ENCODE results near the gene ITPK1.

The ITPK1 gene

DNA sequence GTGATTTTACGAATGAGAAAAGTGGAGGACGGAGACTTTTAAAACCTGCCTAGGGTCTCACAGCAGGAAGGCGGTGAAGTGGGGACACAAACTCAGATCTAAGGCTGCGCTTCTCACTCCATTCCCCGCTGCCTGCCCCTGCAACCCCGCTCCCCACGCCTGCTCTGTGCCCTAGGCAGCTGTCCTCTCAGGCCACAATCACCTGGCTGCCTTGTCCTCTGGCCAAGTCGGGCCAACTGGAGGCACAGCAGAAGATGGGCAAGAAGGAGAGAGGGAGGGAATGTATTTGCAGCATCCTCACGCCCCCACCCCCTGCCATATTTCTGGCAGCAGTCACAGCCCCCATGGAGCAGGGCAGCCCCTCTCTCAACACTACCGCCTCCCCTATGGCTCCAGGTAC is 97.8 kb downstream of the ITPK1 start:
- Histone ChIP-seq H3K27me3 (ENCODE audit: low read depth, low read length) (no peaks in the 10 kb centered on the region), H3K4me1 (ENCODE audit: control insufficient read depth in 1 of 2, insufficient read depth in 2 of 2, low read length in 2 of 2) (peaks cover 0 to 60% of the 10 kb centered on the region in 2 donors), H3K36me3 (ENCODE audit: control insufficient read depth in 1 of 2, insufficient read depth in 2 of 2, low read length in 2 of 2) (peaks cover 8 to 13% of the 10 kb centered on the region in 2 donors), H3K4me3 (ENCODE audit: low read depth in 1 of 2, low read length in 2 of 2) (no peak overlapping the region), H3K27ac (ENCODE audit: low read length) (no peak overlapping the region), H3K9me3 (ENCODE audit: control insufficient read depth in 1 of 2, low read length in 2 of 2) (no peaks in the 10 kb centered on the region)

DNA sequence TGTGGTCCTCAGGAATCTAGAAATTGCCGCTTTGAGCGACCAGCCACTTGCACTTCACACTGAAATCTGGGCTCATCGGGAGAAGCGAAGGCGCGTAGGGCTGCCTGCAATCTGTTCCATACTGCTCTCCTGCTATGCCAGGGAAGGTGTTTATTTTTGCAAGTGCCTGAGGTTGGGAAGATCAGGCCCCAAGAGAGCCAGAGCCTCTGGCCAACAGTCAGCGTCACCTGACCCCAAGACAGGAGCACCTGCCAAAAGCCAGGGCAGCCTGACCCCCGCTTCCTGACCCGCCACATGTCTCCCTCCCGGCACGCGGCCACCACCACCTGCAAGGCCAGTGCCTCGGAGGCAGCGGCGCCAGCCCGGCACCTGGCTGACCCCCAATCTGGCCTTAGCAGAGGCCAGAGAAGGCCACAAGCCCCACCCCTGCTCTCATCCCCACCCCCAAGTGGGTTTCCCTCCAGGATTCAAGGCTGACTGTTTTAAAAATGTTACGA is 98.4 kb downstream of the ITPK1 start:
- peaks cover 0 to 65% of the 10 kb centered on the region in 2 donors for H3K4me1 ChIP-seq (ENCODE audit: control insufficient read depth in 1 of 2, insufficient read depth in 2 of 2, low read length in 2 of 2)
- peaks cover 8 to 13% of the 10 kb centered on the region in 2 donors for H3K36me3 ChIP-seq (ENCODE audit: control insufficient read depth in 1 of 2, insufficient read depth in 2 of 2, low read length in 2 of 2)
- no peaks in the 10 kb centered on the region for H3K9me3 ChIP-seq (ENCODE audit: control insufficient read depth in 1 of 2, low read length in 2 of 2)
- no peak overlapping the region for H3K27ac ChIP-seq (ENCODE audit: low read length)
- H3K4me3 ChIP-seq (ENCODE audit: low read depth in 1 of 2, low read length in 2 of 2) = no peak overlapping the region
- no peaks in the 10 kb centered on the region for H3K27me3 ChIP-seq (ENCODE audit: low read depth, low read length)

DNA sequence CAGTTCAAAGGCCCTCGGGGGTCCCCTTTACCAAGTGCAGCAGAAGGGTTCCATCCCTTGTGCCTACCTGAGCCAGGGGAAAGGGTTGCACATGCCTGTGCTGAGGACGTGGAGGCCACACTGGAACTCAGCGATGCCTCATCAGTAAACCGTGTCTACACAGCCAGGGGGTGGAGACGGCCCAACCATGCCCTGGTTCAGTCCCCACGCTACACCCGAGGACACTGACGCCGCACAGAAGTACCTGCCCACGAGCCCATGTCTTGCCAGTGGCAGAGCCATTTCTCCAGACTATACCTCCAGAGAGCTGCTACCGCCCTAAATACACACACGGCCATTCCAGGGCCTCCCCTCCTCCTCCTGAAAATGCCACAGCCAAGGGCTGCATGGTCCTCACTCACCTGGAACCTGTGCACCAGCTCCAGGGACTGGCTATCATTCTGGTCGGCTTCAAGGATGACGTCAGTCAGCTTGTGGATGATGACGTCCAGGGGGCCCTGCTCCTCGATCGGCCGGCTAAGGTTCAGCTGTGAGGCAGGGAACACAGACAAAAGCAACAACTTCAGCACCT is 99.4 kb downstream of the ITPK1 start:
- Histone ChIP-seq H3K9me3 (ENCODE audit: control insufficient read depth in 1 of 2, low read length in 2 of 2) (no peaks in the 10 kb centered on the region), H3K36me3 (ENCODE audit: control insufficient read depth in 1 of 2, insufficient read depth in 2 of 2, low read length in 2 of 2) (peaks cover 8 to 13% of the 10 kb centered on the region in 2 donors), H3K4me1 (ENCODE audit: control insufficient read depth in 1 of 2, insufficient read depth in 2 of 2, low read length in 2 of 2) (peaks cover 1 to 67% of the 10 kb centered on the region in 2 donors), H3K27me3 (ENCODE audit: low read depth, low read length) (no peaks in the 10 kb centered on the region), H3K27ac (ENCODE audit: low read length) (no peak overlapping the region), H3K4me3 (ENCODE audit: low read depth in 1 of 2, low read length in 2 of 2) (no peak overlapping the region)

DNA sequence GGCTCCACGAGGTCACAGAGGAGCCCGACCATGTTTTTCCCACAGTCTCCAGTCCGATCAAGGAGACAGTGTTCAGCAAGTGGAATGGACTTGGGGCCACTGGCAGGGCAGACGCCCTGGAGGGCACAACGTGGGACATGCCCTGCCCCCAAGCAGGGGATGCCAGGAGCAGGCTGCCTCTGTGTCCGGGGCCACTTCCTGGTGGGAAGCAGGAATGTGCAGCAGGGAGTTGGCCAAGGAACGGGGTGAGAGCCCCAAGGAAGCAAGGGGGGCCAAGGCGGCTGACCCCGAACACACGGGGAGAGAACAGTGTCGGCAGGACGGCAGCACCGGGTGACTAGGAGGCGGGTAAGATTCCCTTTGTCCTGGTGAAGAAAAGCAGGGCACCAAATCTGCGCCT is 100.2 kb downstream of the ITPK1 start:
- no peaks in the 10 kb centered on the region for H3K27me3 ChIP-seq (ENCODE audit: low read depth, low read length)
- H3K4me3 ChIP-seq (ENCODE audit: low read depth in 1 of 2, low read length in 2 of 2) = no peak overlapping the region
- no peaks in the 10 kb centered on the region for H3K9me3 ChIP-seq (ENCODE audit: control insufficient read depth in 1 of 2, low read length in 2 of 2)
- no peak overlapping the region for H3K27ac ChIP-seq (ENCODE audit: low read length)
- H3K36me3 ChIP-seq (ENCODE audit: control insufficient read depth in 1 of 2, insufficient read depth in 2 of 2, low read length in 2 of 2) = peaks cover 8 to 13% of the 10 kb centered on the region in 2 donors
- H3K4me1 ChIP-seq (ENCODE audit: control insufficient read depth in 1 of 2, insufficient read depth in 2 of 2, low read length in 2 of 2) = peaks cover 9 to 65% of the 10 kb centered on the region in 2 donors

DNA sequence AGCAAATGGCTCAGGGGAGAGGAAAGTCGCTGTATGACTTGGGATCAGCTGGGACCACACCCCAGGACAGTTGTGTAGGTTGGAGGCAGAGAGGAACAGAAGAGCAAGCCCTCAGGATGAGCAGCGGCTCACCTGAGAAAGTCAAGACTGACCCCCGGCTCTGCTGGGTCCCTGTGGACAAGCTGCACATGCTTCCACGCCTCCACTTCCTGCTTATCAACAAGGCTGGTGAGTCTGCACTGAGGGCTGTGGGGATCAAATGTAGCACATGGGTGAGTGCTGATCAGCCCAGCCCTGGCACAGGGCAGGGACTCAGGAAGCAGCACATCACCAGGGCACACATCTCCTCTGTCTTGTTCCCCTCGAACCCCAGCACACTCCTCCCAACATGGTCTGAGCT is 100.7 kb downstream of the ITPK1 start:
- Histone ChIP-seq H3K9me3 (ENCODE audit: control insufficient read depth in 1 of 2, low read length in 2 of 2) (no peaks in the 10 kb centered on the region), H3K27ac (ENCODE audit: low read length) (no peak overlapping the region), H3K4me1 (ENCODE audit: control insufficient read depth in 1 of 2, insufficient read depth in 2 of 2, low read length in 2 of 2) (peaks cover 9 to 61% of the 10 kb centered on the region in 2 donors), H3K36me3 (ENCODE audit: control insufficient read depth in 1 of 2, insufficient read depth in 2 of 2, low read length in 2 of 2) (peaks cover 8 to 13% of the 10 kb centered on the region in 2 donors), H3K27me3 (ENCODE audit: low read depth, low read length) (no peaks in the 10 kb centered on the region), H3K4me3 (ENCODE audit: low read depth in 1 of 2, low read length in 2 of 2) (no peak overlapping the region)

DNA sequence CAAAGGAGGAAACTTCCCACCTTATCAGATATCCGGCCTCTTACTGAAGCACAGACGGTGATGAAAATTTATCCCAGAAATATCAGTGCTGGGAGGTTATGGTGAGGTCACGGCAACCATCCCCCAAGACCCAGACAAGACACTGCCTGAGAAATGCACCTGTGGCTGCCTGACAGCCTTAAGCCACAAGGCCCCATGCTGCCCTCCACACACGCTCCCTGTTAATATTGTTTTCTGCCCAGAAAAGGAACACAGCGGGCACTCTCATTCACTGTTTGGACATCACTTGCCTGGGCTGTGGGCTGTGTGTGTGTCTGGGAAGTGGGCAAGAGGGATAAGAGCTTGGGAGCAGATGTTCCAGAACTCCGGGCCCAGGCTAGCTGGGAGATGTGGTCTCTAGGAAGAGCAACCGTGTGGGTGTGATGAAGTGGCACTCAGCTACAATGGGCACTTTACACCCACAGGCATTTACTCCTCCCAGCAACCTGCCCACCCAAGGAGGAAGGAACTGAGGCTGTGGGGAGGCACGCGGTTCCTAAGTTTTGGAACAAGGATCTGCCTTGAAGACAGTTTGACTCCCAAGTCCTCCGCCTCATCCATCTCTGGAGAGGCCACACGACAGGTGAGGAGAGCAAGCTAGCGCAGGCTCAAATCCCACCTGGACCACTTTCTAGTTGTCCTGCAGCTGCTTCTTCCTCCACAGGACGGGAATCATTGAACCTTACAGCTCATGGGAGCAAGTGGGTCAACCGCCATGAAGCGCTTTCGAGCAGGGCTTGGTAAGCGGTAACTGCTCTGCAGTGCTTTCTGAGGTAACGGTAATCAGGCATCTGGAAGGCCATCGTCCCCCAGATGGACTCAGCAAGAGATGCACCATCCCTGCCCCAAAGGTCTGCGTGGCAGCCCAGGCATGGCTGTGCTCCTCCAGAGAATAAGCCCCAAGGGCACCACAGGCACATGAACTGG is 101.4 kb downstream of the ITPK1 start:
- H3K9me3 ChIP-seq (ENCODE audit: control insufficient read depth in 1 of 2, low read length in 2 of 2) = no peaks in the 10 kb centered on the region
- H3K36me3 ChIP-seq (ENCODE audit: control insufficient read depth in 1 of 2, insufficient read depth in 2 of 2, low read length in 2 of 2) = peaks cover 8 to 13% of the 10 kb centered on the region in 2 donors
- H3K4me3 ChIP-seq (ENCODE audit: low read depth in 1 of 2, low read length in 2 of 2) = no peak overlapping the region
- peaks cover 9 to 54% of the 10 kb centered on the region in 2 donors for H3K4me1 ChIP-seq (ENCODE audit: control insufficient read depth in 1 of 2, insufficient read depth in 2 of 2, low read length in 2 of 2)
- no peaks in the 10 kb centered on the region for H3K27me3 ChIP-seq (ENCODE audit: low read depth, low read length)
- no peak overlapping the region for H3K27ac ChIP-seq (ENCODE audit: low read length)

DNA sequence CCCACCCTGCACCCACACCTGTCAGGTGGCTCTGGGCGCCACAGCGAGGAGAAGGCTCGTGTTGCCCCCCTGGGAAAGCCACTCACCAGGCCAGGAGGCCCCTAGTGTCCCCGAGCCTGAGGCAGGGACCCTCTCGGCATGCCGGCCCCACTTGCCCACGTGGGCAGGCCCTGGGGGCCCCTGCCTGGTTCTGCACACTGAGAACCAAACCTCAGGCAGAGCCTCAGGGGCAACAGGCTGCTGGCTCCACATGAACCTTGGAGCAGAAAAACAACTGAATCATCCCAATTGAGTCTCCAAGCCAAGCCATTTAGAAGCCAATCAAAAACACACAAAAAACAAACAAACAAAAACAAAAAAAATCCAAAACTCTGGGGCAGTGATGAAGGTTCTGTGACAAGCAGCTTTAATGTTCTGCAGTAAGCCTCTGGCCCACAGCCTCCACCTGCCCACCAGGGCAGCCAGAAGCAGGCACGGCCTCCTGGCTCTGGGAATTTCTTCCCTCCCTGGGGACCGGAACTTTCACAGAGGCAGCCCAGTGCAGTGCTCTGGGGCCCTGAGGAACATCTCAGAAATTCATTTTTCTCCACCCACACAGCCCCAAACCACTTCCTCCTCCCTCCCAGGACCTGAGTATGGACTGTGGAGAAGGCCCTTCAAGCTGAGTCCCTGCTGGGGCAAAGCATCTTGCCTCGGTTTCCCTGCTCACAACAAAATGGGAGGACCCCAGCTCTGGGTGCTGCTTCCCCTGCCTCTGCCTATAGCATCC is 102.6 kb downstream of the ITPK1 start:
- no peaks in the 10 kb centered on the region for H3K9me3 ChIP-seq (ENCODE audit: control insufficient read depth in 1 of 2, low read length in 2 of 2)
- no peaks in the 10 kb centered on the region for H3K27me3 ChIP-seq (ENCODE audit: low read depth, low read length)
- peaks cover 9 to 49% of the 10 kb centered on the region in 2 donors for H3K4me1 ChIP-seq (ENCODE audit: control insufficient read depth in 1 of 2, insufficient read depth in 2 of 2, low read length in 2 of 2)
- H3K27ac ChIP-seq (ENCODE audit: low read length) = no peak overlapping the region
- H3K36me3 ChIP-seq (ENCODE audit: control insufficient read depth in 1 of 2, insufficient read depth in 2 of 2, low read length in 2 of 2) = peaks cover 8 to 13% of the 10 kb centered on the region in 2 donors
- no peak overlapping the region for H3K4me3 ChIP-seq (ENCODE audit: low read depth in 1 of 2, low read length in 2 of 2)

DNA sequence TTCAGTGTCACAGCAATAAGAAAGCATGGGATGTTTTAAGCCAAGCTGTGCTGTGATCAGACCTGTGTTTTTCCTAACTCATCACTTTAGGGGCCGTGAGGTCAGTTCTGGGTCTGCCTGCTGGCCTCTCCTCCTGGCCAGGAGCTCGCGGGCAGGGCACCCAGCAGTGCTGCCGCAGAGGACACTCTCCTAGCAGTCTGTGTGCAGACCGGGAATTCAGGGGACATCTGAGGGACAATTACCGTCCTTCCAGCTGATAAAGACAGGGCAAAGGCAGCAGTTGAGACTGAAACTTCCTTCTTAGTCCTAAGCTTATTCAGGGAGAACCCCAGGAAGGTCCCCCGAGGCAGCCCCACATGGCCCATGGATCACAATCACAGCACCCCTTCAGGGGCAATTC is 103.2 kb downstream of the ITPK1 start:
- H3K27ac ChIP-seq (ENCODE audit: low read length) = no peak overlapping the region
- H3K36me3 ChIP-seq (ENCODE audit: control insufficient read depth in 1 of 2, insufficient read depth in 2 of 2, low read length in 2 of 2) = peaks cover 8 to 13% of the 10 kb centered on the region in 2 donors

DNA sequence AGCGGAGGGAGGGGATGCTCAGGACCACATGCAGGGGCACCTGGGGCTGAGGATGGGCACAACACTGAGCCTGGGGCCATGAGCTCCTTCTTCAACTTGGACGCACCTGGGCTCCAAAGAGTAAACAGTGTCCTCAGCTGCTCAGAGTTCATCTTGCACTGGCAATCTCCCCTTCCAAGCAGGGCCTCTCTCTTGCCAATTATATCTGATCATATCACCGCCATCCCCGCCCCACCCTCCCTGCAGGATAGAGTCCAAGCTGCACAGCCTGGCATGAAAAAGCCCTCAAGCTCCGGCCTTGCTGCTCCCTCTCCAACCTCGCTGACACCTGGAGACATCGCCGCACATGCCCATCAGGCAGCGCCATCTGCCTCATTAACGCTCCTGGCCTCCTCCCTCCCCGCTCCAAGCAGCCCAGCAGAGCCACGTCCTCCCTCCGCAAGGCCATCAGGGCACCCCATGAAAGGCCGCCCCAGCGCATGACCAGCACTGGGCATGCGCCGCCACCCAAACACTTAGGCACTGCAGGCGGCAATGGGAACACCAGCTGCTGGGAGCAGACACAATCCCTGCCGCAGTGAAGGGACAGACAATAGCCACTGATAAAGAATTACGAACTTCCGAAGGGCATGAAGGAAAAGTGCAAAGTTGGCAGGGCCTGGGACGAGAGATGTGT is 103.9 kb downstream of the ITPK1 start:
- Histone ChIP-seq H3K9me3 (ENCODE audit: control insufficient read depth in 1 of 2, low read length in 2 of 2) (no peaks in the 10 kb centered on the region), H3K4me1 (ENCODE audit: control insufficient read depth in 1 of 2, insufficient read depth in 2 of 2, low read length in 2 of 2) (peaks cover 20 to 44% of the 10 kb centered on the region in 2 donors), H3K4me3 (ENCODE audit: low read depth in 1 of 2, low read length in 2 of 2) (no peak overlapping the region), H3K36me3 (ENCODE audit: control insufficient read depth in 1 of 2, insufficient read depth in 2 of 2, low read length in 2 of 2) (peaks cover 8 to 13% of the 10 kb centered on the region in 2 donors), H3K27ac (ENCODE audit: low read length) (no peak overlapping the region), H3K27me3 (ENCODE audit: low read depth, low read length) (no peaks in the 10 kb centered on the region)

More for the DNA sequence above, 103.2 kb downstream of the ITPK1 start:
- peaks cover 15 to 49% of the 10 kb centered on the region in 2 donors for H3K4me1 ChIP-seq (ENCODE audit: control insufficient read depth in 1 of 2, insufficient read depth in 2 of 2, low read length in 2 of 2)
- no peaks in the 10 kb centered on the region for H3K27me3 ChIP-seq (ENCODE audit: low read depth, low read length)
- H3K9me3 ChIP-seq (ENCODE audit: control insufficient read depth in 1 of 2, low read length in 2 of 2) = no peaks in the 10 kb centered on the region
- H3K4me3 ChIP-seq (ENCODE audit: low read depth in 1 of 2, low read length in 2 of 2) = no peak overlapping the region

DNA sequence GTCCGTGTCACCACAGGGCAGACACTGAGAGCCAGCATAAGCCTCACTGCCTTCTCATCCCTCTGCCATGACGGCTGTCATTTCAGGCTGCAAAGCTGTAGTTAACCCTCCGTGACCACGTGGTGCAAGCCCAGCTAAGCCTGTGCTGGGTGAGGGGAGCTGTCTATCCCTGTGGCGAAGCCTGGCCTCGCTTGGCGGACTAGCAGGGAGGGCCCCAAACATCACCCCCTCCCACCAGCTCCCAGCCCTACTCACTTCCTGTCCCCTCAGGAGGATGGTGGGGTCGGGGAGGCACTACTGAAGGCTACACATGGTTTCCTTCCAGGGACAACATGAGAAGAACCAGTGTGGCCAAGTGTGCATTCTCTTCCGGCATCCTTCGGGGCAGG is 104.6 kb downstream of the ITPK1 start:
- peaks cover 24 to 44% of the 10 kb centered on the region in 2 donors for H3K4me1 ChIP-seq (ENCODE audit: control insufficient read depth in 1 of 2, insufficient read depth in 2 of 2, low read length in 2 of 2)
- no peak overlapping the region for H3K27ac ChIP-seq (ENCODE audit: low read length)
- no peak overlapping the region for H3K4me3 ChIP-seq (ENCODE audit: low read depth in 1 of 2, low read length in 2 of 2)
- peaks cover 3 to 13% of the 10 kb centered on the region in 2 donors for H3K36me3 ChIP-seq (ENCODE audit: control insufficient read depth in 1 of 2, insufficient read depth in 2 of 2, low read length in 2 of 2)
- no peaks in the 10 kb centered on the region for H3K27me3 ChIP-seq (ENCODE audit: low read depth, low read length)
- H3K9me3 ChIP-seq (ENCODE audit: control insufficient read depth in 1 of 2, low read length in 2 of 2) = no peaks in the 10 kb centered on the region

All from muscle layer of duodenum (tissue), 2 donors.